Measurements from ENCODE around the gene CDYL2.

Gene CDYL2

GRCh38 chr16:80692270-80692669, 112.1 kb downstream of the CDYL2 start:
- Histone ChIP-seq H3K27ac (no peak overlapping the region), H3K4me3 (ENCODE audit: low read depth, low read length) (no peak overlapping the region), H3K27me3 (replicated peaks) (no peaks in the 10 kb centered on the region), H3K36me3 (replicated peaks) (no peaks in the 10 kb centered on the region)
- in situ Hi-C loops (cut with HindIII; ENCODE audit: low pct_ligation_motif_present, low sequenced_read_pairs) = no loop called here
- TF ChIP-seq, protein P1, sequence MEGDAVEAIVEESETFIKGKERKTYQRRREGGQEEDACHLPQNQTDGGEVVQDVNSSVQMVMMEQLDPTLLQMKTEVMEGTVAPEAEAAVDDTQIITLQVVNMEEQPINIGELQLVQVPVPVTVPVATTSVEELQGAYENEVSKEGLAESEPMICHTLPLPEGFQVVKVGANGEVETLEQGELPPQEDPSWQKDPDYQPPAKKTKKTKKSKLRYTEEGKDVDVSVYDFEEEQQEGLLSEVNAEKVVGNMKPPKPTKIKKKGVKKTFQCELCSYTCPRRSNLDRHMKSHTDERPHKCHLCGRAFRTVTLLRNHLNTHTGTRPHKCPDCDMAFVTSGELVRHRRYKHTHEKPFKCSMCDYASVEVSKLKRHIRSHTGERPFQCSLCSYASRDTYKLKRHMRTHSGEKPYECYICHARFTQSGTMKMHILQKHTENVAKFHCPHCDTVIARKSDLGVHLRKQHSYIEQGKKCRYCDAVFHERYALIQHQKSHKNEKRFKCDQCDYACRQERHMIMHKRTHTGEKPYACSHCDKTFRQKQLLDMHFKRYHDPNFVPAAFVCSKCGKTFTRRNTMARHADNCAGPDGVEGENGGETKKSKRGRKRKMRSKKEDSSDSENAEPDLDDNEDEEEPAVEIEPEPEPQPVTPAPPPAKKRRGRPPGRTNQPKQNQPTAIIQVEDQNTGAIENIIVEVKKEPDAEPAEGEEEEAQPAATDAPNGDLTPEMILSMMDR (IDR thresholded peaks at IDR 0.05; ENCODE audit: low read depth, low read length, missing control alignments) = no peak
- no peak for DNase-seq

GRCh38 chr16:80691111-80691741, 113.2 kb downstream of the CDYL2 start:
- TF ChIP-seq, protein P1 (IDR thresholded peaks at IDR 0.05; ENCODE audit: low read depth, low read length, missing control alignments) = no peak
- DNase-seq = no peak
- no peak overlapping the region for H3K27ac ChIP-seq
- H3K4me3 ChIP-seq (ENCODE audit: low read depth, low read length) = no peak overlapping the region
- no peaks in the 10 kb centered on the region for H3K36me3 ChIP-seq (replicated peaks)
- no peaks in the 10 kb centered on the region for H3K27me3 ChIP-seq (replicated peaks)
- in situ Hi-C loops (cut with HindIII; ENCODE audit: low pct_ligation_motif_present, low sequenced_read_pairs) = no loop called here

GRCh38 chr16:80689487-80689886, 114.9 kb downstream of the CDYL2 start:
- Histone ChIP-seq H3K4me3 (ENCODE audit: low read depth, low read length) (no peak overlapping the region), H3K36me3 (replicated peaks) (no peaks in the 10 kb centered on the region), H3K27me3 (replicated peaks) (no peaks in the 10 kb centered on the region), H3K27ac (no peak overlapping the region)
- TF ChIP-seq, protein P1 (IDR thresholded peaks at IDR 0.05; ENCODE audit: low read depth, low read length, missing control alignments) = no peak
- in situ Hi-C loops (cut with HindIII; ENCODE audit: low pct_ligation_motif_present, low sequenced_read_pairs) = no loop called here
- DNase-seq = no peak

- in situ Hi-C loops (cut with HindIII; ENCODE audit: low pct_ligation_motif_present, low sequenced_read_pairs) = no loop called here
- TF ChIP-seq, protein P1 (IDR thresholded peaks at IDR 0.05; ENCODE audit: low read depth, low read length, missing control alignments) = no peak
- peak; percentile 48 for DNase-seq
- H3K36me3 ChIP-seq (replicated peaks) = no peaks in the 10 kb centered on the region
- no peak overlapping the region for H3K4me3 ChIP-seq (ENCODE audit: low read depth, low read length)
- no peak overlapping the region for H3K27ac ChIP-seq
- no peaks in the 10 kb centered on the region for H3K27me3 ChIP-seq (replicated peaks)
Observed at GRCh38 chr16:80687606-80688005, 116.8 kb downstream of the CDYL2 start.

DNA sequence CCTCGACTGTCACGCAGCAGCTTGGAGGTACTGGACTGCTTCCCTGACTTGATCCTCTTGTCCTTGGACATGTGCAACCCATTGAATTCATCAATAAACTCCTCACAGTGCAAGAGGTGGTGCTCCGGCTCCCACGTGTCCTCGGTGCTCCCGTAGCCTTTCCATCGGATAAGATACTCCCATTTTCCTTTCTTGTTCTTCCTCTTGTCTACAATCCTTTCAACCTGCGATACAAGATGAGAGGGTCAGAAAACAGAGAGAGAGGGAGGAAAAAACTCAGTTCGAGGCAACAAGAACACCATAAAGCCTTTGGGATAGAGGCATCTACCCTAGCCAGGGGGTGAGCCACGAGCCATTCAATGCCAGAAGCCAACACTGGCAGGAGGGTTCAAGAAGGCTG, 119.5 kb downstream of the CDYL2 start:
- Histone ChIP-seq H3K36me3 (replicated peaks) (no peaks in the 10 kb centered on the region), H3K27ac (no peak overlapping the region), H3K27me3 (replicated peaks) (no peaks in the 10 kb centered on the region), H3K4me3 (ENCODE audit: low read depth, low read length) (no peak overlapping the region)
- DNase-seq = no peak
- TF ChIP-seq, protein P1 (IDR thresholded peaks at IDR 0.05; ENCODE audit: low read depth, low read length, missing control alignments) = no peak
- in situ Hi-C loops (cut with HindIII; ENCODE audit: low pct_ligation_motif_present, low sequenced_read_pairs) = no loop called here

Data from brain microvascular endothelial cell (primary cell).